GM19468 (cell line): ENCODE results near the gene TLE2.
"Not testable (repeated sequence)": the region's sequence is repeated elsewhere in the genome, so short reads cannot be mapped to it uniquely, and the experiment has no call there.

Experiments
- ATAC-seq: cut with Tn5 transposase; IDR thresholded peaks from one replicate; pipeline ENCODE4 v1.9.1; 2021; ENCODE audit warnings: mild to moderate bottlenecking, moderate library complexity, moderate number of reproducible peaks; ENCODE audit not compliant: unreplicated experiment; ENCODE audit errors: extremely low read depth

TLE2 gene

GRCh38 chr19:3015126-3016057, 13.7 kb downstream of the TLE2 start:
- ATAC-seq = no peak

GRCh38 chr19:3014135-3014534, 14.9 kb downstream of the TLE2 start:
- no peak for ATAC-seq

GRCh38 chr19:3013263-3013725, 15.8 kb downstream of the TLE2 start:
- ATAC-seq = no peak

- no peak for ATAC-seq
These were observed 16.3 kb downstream of the TLE2 start for GRCh38 chr19:3012621-3013262.

GRCh38 chr19:3012059-3012458, 17.0 kb downstream of the TLE2 start:
- not testable (repeated sequence) for ATAC-seq

- no peak for ATAC-seq
These were observed 18.2 kb downstream of the TLE2 start for GRCh38 chr19:3010871-3011270.

GRCh38 chr19:3008994-3009393, 20.1 kb downstream of the TLE2 start:
- no peak for ATAC-seq

- ATAC-seq = no peak
These were observed 21.1 kb downstream of the TLE2 start for GRCh38 chr19:3007975-3008374.

GRCh38 chr19:3006075-3006767, 22.9 kb downstream of the TLE2 start:
- no peak for ATAC-seq

GRCh38 chr19:3005345-3005744, 23.7 kb downstream of the TLE2 start:
- ATAC-seq = no peak

- ATAC-seq = no peak
These were observed 24.6 kb downstream of the TLE2 start for GRCh38 chr19:3004522-3004921.

GRCh38 chr19:3003046-3003445, 26.0 kb downstream of the TLE2 start:
- no peak for ATAC-seq

GRCh38 chr19:3001235-3001800, 27.8 kb downstream of the TLE2 start:
- ATAC-seq = no peak

GRCh38 chr19:2998642-2999041, 30.4 kb downstream of the TLE2 start:
- ATAC-seq = no peak

- no peak for ATAC-seq
These were observed 31.4 kb downstream of the TLE2 start for GRCh38 chr19:2997720-2998119.

GRCh38 chr19:2994588-2995131, 34.4 kb downstream of the TLE2 start:
- ATAC-seq = no peak

GRCh38 chr19:2993579-2993978, 35.5 kb downstream of the TLE2 start:
- ATAC-seq = no peak

GRCh38 chr19:2992958-2993357, 36.1 kb downstream of the TLE2 start:
- ATAC-seq = no peak

- not testable (repeated sequence) for ATAC-seq
These were observed 36.7 kb downstream of the TLE2 start for GRCh38 chr19:2992333-2992732.

GRCh38 chr19:2989236-2989946, 39.7 kb downstream of the TLE2 start:
- ATAC-seq = no peak
